ENCODE results near the gene HAVCR2.

The HAVCR2 gene

GRCh38 chr5:157038568-157039187 lies 70.2 kb downstream of the HAVCR2 start:
- DNase-seq (ENCODE audit: low spot score) = no peak
- in situ Hi-C loops (cut with MboI; ENCODE audit: low sequenced_read_pairs, unreplicated experiment) = no loop called here
- no peak for TF ChIP-seq CTCF (IDR thresholded peaks at IDR 0.05; ENCODE audit: borderline replicate concordance, control extremely low read depth, extremely low read depth, insufficient read depth, missing control alignments)

Data from GM13976 (cell line).